Measurements from ENCODE around the gene TMEM109.

The TMEM109 gene

GRCh38 chr11:60946601-60947264, 32.8 kb downstream of the TMEM109 start:
- no peak for FAIRE-seq

GRCh38 chr11:60947700-60948099, 33.7 kb downstream of the TMEM109 start:
- FAIRE-seq = no peak

DNA sequence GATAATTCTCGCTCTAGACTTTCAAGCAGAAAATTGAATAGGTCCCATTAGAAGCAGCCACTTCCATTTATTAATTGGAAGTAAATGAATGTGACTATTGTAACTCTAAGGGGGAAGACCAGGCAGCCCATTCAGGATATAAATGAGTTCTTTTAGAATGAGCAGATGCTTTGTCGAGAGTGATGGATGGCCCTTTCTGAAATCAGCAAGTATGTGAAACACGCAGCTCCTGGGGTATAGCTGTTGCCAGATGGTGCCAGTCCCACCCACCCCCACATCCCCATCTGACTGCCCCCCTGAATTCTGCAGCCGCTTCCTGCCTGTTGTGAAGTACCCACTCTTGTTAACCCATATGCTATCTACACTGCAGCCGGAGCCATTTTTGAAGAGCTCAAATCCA, 34.3 kb downstream of the TMEM109 start:
- no peak for FAIRE-seq

- no peak for FAIRE-seq
These were observed 36.1 kb downstream of the TMEM109 start for GRCh38 chr11:60950024-60950423.

DNA sequence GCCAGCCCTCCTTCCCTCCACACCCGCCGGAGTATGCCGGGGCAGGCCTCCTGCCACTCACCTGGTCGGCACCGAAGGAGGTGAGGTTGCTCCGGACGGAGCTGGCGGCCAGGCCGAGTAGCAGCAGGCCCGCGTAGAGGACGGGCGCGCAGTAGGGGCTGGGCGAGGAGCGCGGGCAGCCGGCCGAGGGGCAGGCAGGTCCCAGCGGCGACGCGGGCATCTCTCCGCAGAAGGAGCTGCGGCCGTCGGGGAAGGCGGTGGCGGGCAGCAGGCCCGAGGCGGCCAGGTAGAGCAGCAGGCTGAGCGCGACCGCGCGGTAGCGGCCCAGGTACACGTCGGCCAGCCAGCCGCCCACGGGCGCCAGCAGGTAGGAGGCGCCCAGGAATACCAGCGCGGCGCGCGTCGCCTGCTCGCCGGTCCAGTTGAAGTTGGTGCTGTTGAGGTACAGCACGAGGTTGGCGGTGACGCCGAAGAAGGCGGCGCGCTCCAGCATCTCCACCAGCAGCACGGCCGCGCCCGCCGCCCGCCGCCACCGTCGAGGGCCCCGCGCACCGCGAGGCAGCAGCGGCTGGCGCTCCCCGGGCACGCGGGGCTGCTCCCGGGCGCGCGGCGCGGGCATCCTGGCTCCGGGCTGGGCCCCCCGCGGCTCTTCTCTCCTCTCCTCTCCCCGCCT, 37.1 kb downstream of the TMEM109 start:
- no peak for FAIRE-seq

DNA sequence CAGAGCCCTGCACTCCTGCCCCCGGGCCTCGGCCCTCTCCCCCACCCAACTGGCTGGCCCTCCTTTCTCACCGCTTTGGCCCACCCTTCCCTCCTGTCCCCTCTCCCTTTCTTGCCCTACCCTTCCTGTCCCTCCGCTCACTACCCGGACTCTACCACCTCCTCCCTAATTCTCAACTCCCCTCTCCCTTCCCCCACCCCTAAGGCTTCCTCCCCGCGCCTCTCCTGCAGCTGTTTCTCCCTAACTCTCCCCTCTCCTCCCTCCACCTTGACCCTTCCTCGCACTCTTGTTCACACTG, 37.6 kb downstream of the TMEM109 start:
- FAIRE-seq = no peak

DNA sequence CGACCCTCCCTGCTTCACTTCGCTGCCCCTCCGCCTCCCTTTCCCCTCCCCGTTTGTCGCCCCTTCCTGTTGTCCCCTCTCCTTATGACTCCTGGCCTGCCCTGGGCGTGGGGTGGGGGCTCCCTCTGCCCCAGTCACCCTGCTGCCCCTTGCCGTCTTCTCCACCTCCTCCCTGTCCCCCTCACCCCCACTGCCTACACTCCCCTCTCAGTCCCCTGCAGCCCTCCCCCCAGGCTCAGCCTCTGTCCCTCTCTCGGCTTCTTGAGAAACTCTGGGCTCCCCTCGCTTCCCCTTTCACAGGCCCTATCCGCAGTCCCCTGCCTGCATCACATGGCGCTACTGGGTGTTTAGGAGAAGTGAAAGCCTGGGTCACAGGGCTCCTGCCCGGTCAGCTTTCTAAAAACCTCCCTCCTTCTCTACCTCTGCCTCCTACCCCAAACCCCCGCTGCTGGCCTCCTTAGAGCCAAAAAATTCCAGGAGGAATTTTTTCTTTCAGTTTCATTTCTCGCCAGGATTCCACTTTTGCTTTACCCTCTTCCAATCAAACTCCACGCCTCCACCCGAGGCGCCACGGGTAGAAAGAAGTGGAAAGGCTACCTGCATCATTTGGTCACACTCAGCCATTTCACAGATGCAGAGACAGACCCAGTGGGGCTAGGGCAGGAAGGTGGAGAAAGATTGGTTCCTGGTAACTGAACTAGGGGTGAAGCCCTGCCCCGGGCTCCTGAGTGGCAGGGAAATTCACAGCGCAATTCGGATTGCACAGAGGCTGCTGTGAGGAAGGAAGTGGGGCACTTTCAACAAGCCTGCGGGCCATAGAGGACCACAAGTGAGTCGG, 38.2 kb downstream of the TMEM109 start, which contains the start of gene SLC15A3:
Gene SLC15A3, minus strand, starts transcription at position 273 of the 838 bp plus-strand sequence. CDS start 625 bp downstream, outside the sequence.
- peak; percentile 89 for FAIRE-seq

DNA sequence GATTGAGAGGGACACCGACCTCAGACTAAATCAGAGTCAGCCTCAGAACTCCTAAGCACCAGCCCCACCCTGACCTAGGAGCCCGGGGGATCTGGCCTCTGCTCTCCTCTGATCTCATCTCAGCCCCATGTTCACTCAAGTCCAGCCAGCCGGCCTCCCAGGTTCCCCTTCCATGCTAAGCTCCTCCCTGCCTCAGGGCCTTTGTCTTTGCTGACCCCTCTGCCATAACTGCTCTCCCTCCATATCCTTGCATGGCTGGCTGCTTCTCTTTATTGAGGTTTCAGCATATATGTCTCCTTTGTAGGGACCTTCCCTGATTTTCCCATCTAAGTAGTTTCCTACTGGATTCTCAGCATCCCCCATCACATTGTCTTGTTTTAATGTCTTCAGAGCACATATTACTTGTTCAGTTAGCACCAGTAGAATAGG, 38.8 kb downstream of the TMEM109 start:
- no peak for FAIRE-seq

GRCh38 chr11:60953781-60954180, 39.8 kb downstream of the TMEM109 start:
- no peak for FAIRE-seq

GRCh38 chr11:60954421-60954820, 40.5 kb downstream of the TMEM109 start:
- FAIRE-seq = no peak

DNA sequence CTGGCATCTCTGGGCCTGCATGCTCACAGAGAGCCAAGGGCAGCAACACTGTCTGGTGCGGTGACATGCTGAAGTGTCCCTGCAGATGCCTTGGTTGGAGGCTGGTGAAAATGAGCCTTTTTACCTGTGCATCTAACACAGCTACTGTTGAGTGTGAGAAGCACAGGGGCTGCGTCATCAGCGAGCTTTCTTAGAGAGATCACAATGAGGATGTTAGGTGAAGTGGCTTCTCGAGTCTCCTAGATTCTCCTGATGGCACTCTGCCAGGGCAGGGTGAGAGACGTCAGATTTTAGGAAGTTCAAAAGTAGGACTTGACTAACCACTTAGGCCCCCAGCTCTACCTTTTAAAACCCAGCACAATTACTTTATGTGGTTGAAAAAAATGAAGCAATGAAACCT, 41.6 kb downstream of the TMEM109 start:
- no peak for FAIRE-seq

DNA sequence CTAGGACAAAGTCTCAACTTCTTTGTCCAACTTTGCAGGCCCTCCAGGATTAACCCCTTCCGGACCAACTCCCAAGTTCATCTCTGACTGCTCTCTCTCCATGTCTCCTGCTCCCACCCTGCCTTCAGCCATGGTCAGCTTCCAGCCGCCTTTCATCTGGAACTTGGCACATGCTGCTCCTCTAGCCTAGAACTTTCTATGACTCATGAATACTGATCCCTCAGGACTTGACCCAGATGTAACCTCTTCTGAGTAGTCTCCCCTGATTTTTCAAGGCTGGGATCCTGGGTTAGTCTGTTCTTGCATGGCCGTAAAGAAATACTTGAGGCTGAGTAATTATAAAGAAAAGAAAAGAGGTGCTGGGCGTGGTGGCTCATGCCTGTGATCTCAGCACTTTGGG, 43.2 kb downstream of the TMEM109 start:
- FAIRE-seq = no peak

- FAIRE-seq = no peak
These were observed 45.5 kb downstream of the TMEM109 start for GRCh38 chr11:60959431-60959830.

DNA sequence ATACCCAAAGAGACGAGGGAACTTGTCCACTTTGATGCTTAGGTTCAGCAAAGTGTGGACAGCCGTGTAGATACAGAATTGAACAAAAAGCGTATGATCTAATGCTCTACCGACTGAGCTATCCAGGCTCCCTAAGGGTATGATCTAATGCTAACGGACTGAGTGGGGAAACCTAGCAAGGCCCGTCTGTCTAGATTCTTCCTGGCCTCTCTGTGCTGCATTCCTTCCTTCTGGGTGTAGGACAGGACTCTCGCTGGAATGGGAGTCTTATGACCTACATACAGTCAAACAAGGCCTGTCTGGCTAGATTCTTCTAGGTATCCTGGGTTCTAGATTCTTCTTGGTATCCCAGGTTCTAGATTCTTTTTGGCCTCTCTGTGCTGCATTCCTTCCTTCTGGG, 46.4 kb downstream of the TMEM109 start:
- no peak for FAIRE-seq

DNA sequence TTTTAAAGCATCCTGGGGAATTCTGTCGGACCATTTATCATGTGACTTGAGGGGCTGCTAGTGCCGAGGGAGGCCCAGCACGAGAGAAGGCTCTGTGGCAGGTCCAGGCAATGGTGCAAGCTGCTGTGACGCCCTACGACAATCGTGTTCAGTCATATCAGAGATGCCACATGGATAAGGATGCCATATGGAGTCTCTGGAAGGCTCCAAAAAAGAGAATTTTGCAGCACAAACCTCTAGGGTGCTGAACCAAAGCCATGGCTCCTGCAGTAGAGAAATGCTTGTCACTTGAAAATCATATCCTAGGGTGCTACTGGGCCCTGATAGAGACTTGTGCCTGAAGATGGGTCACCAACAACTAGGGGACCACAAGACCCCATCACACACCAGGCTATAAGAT, 50.8 kb downstream of the TMEM109 start:
- FAIRE-seq = no peak

DNA sequence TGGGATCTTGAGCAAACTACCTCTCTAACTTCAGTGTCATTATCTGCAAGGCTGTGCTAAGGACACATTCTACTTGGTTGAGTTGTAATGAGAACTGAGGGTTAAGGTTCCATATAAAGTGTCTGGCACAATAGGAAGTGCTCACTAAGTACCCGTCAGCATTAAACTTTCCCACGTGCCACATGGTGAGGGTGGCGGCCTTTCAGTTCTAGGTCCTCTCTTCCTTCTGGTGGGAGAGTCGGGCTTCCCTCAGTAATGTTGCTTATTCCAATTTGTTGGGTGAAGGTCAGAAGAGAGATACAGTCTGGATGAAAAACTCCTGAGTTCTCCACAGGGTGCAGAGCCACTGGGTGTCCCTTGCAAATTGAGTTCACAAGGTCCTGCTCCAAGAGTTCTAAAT, 52.9 kb downstream of the TMEM109 start:
- FAIRE-seq = no peak

DNA sequence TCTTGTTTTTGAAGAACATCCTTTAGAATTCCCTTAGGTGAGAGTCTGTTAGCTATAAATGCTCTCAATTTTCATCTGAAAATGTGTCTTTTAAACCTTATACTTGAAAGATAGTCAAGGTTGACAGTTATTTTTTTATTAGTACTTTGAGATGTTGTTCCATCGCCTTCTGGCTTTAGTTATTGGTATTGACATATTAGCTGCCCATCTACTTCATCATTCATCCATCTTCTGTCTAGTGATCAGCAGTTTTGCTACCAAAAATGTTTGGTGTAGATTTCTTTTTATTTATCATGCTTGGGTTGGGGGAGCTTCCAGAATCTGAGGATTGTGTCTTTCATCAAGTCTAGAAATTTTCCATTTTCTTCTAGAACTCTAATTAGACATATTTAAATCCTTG, 54.3 kb downstream of the TMEM109 start:
- no peak for FAIRE-seq

- FAIRE-seq = no peak
These were observed 56.4 kb downstream of the TMEM109 start for GRCh38 chr11:60970369-60970774.

DNA sequence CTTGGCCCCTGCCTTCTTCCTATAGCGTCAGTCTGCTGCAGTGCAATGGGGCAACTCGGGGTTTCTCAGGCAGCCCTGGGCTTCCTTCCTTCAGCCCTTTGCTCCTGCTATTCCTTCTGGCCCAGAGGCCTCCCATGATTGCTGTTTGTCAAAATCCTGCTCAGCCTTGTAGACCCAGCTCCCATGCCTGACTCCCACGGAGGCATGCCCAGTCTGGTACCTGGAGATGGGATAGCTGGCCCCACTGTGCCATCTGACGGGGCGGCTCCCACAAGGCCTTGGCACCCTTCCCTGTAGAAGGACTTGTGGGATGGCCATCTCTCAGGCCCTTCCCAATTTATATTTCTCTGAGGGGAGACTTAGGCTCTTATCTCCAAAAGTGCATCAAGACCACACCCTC, 56.9 kb downstream of the TMEM109 start:
- no peak for FAIRE-seq

- no peak for FAIRE-seq
These were observed 57.6 kb downstream of the TMEM109 start, which contains the start of gene CD6 for GRCh38 chr11:60971520-60971919. Gene CD6 (plus strand): TSS chr11:60971680. CDS start chr11:60971866, 186 bp downstream.

- FAIRE-seq = no peak
These were observed 58.4 kb downstream of the TMEM109 start for GRCh38 chr11:60972182-60973030.
